NCI-H345 treated with DMSO at 0.1 percent for 48 hours (cell line): ENCODE measurements around the gene ADAM15.
A peak's percentile ranks its signal among the peaks of the same experiment; 100 is the strongest.

Experiments
- DNase-seq: peaks from one replicate; lab custom pipeline; 2025; ENCODE audit not compliant: unreplicated experiment; lab: John Stamatoyannopoulos, UW

ADAM15 gene

GRCh38 chr1:155029513-155030242 is 21.4 kb upstream of the ADAM15 start:
- DNase-seq: no peak

- no peak for DNase-seq
Observed at GRCh38 chr1:155030243-155030795, 20.8 kb upstream of the ADAM15 start.

GRCh38 chr1:155030899-155031298 is 20.2 kb upstream of the ADAM15 start:
- no peak for DNase-seq

GRCh38 chr1:155032886-155033285 is 18.2 kb upstream of the ADAM15 start:
- no peak for DNase-seq

- DNase-seq: no peak
Observed at GRCh38 chr1:155033524-155033923, 17.6 kb upstream of the ADAM15 start, which contains the start of the genes DCST1 and DCST2. Gene DCST1, plus strand, starts transcription at chr1:155033824. Its CDS starts 213 bp downstream, at chr1:155034037. Gene DCST2, minus strand, starts transcription at chr1:155033781. Its CDS starts 80 bp downstream, at chr1:155033701.

GRCh38 chr1:155034318-155035208 is 16.6 kb upstream of the ADAM15 start:
- no peak for DNase-seq

- DNase-seq: no peak
Observed at GRCh38 chr1:155035936-155036335, 15.2 kb upstream of the ADAM15 start.

- no peak for DNase-seq
Observed at GRCh38 chr1:155037043-155037442, 14.1 kb upstream of the ADAM15 start.

- no peak for DNase-seq
Observed at GRCh38 chr1:155037851-155038441, 13.2 kb upstream of the ADAM15 start.

- DNase-seq: no peak
Observed at GRCh38 chr1:155038602-155039307, 12.4 kb upstream of the ADAM15 start.

- no peak for DNase-seq
Observed at GRCh38 chr1:155039308-155039669, 11.8 kb upstream of the ADAM15 start.

GRCh38 chr1:155040358-155041093 is 10.6 kb upstream of the ADAM15 start:
- no peak for DNase-seq

GRCh38 chr1:155042789-155043188 is 8.3 kb upstream of the ADAM15 start:
- no peak for DNase-seq

GRCh38 chr1:155043301-155043702 is 7.8 kb upstream of the ADAM15 start:
- no peak for DNase-seq

GRCh38 chr1:155043793-155044192 is 7.3 kb upstream of the ADAM15 start:
- no peak for DNase-seq

GRCh38 chr1:155044365-155044764 is 6.8 kb upstream of the ADAM15 start:
- DNase-seq: no peak

GRCh38 chr1:155044812-155045657 is 6.1 kb upstream of the ADAM15 start:
- DNase-seq: peak; percentile 53

- DNase-seq: no peak
Observed at GRCh38 chr1:155048449-155049334, 2.4 kb upstream of the ADAM15 start.
